ENCODE results near the gene HOXB9.

Gene HOXB9

GRCh38 chr17:48610282-48611211 lies 15.6 kb downstream of the HOXB9 start, which contains the start of gene HOXB7:
TSS of gene HOXB7 (minus strand) at chr17:48611017. CDS start at chr17:48610918, 99 bp downstream.
- DNase-seq (ENCODE audit: low read depth in 2 of 2) = peak in 1 of 2 donors; percentile 34

GRCh38 chr17:48609759-48610281 lies 16.3 kb downstream of the HOXB9 start:
- DNase-seq (ENCODE audit: low read depth in 2 of 2) = no peak

DNA sequence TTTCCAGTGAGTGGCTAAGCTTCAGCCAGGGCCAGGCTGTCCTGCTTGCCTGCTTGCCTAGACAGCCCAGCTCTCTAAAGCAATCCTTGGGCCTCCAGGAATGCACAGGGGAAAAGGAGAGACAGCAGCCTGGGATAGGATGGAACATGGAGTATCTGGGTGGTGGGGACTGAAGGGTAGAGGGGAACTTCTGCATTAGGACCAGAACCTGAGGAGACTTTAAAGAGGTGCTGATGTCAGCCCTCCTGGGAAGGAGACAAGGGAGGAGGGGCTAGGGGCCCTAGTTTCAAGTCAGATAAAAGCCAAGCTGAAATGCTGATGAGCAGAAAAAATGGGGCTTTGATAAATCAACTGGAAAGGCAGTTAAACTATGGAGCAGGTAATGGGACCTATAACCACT lies 17.1 kb downstream of the HOXB9 start:
- DNase-seq (ENCODE audit: low read depth in 2 of 2) = no peak

- no peak for DNase-seq (ENCODE audit: low read depth in 2 of 2)
Measured at GRCh38 chr17:48608494-48608834, 17.7 kb downstream of the HOXB9 start.

GRCh38 chr17:48606892-48607614 lies 19.1 kb downstream of the HOXB9 start:
- no peak for DNase-seq (ENCODE audit: low read depth in 2 of 2)

DNA sequence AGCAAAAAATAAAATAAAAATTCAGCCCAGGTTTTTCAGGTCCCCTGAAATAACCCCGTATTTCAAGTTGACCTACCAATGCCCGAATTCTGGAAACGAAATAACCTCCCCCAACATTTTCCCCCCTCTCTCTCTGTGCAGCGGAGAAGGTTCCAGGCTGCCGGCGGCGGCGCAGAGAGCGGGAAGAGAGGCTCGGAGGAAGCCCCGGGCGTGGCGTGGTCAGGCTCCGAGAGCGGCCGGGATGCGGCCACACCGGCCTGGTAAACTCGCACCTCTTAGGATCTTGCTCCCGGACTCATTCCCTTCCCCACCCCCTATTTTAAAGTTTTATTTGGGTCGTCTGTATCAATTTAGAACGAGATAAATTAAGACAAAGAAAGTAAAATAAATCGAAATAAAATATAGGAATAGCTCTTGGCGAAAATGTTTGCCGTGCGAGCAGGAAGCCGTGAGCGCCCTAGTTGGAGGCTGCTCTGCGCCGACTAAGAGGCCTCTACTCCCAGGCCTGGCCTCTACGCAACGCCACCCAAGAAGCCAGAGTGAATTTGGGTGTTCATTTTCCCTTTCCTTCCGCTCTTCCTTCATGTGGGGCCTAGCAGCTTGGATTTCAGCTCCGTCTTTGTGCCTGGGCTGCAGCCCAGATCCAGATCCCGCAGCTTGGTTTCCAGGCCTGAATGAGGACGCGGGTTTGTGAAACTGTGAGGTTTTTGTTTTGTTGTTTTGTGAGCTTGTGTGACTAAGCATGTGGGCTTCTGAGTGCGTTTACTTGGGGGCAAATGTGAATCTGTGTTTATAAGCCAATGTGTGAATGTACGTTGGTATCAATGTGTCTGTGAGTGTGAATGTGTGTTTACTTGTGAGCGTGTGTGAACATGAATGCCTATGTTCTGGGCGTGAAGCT lies 19.9 kb downstream of the HOXB9 start:
- DNase-seq (ENCODE audit: low read depth in 2 of 2) = no peak

- no peak for DNase-seq (ENCODE audit: low read depth in 2 of 2)
Measured at GRCh38 chr17:48605409-48605919, 20.7 kb downstream of the HOXB9 start.

DNA sequence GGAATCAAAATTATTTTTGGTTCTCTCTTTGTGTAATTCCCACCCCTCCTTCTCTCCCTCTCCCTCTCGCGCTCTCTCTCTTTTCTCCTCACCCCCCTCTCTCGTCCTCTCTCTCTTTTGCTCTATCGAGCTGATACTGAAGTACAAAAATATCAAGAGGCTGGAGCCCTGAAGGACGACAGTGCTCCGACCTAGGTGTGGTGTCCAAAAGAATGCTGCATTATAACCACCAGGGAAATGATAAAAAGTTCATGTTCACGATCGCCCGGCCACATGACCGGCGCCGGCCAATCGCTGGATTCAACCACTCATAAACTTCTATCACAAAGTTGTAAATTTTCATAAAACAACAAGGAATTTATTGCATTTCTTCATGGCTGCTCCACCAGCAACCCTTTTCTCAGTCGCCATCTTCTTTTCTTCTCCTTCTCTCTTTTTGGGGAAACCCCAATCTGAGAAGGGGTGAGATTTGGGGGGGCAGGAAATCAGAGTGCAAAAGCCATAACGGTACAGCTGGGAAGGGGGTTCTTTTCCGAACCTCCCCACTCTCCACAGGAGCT lies 21.3 kb downstream of the HOXB9 start, which contains the start of gene HOXB6:
HOXB6 (minus strand) TSS at position 217 of the 560 bp plus-strand sequence. CDS start 6,836 bp downstream, outside the sequence.
- DNase-seq (ENCODE audit: low read depth in 2 of 2) = no peak

GRCh38 chr17:48603959-48604769 lies 22.0 kb downstream of the HOXB9 start:
- DNase-seq (ENCODE audit: low read depth in 2 of 2) = no peak

- DNase-seq (ENCODE audit: low read depth in 2 of 2) = no peak
Measured at GRCh38 chr17:48601539-48602425, 24.4 kb downstream of the HOXB9 start.

- DNase-seq (ENCODE audit: low read depth in 2 of 2) = no peak
Measured at GRCh38 chr17:48601207-48601538, 25.0 kb downstream of the HOXB9 start.

GRCh38 chr17:48600244-48601098 lies 25.7 kb downstream of the HOXB9 start:
- DNase-seq (ENCODE audit: low read depth in 2 of 2) = no peak

- no peak for DNase-seq (ENCODE audit: low read depth in 2 of 2)
Measured at GRCh38 chr17:48599354-48599753, 26.8 kb downstream of the HOXB9 start.

GRCh38 chr17:48598736-48599135 lies 27.4 kb downstream of the HOXB9 start:
- DNase-seq (ENCODE audit: low read depth in 2 of 2) = no peak

DNA sequence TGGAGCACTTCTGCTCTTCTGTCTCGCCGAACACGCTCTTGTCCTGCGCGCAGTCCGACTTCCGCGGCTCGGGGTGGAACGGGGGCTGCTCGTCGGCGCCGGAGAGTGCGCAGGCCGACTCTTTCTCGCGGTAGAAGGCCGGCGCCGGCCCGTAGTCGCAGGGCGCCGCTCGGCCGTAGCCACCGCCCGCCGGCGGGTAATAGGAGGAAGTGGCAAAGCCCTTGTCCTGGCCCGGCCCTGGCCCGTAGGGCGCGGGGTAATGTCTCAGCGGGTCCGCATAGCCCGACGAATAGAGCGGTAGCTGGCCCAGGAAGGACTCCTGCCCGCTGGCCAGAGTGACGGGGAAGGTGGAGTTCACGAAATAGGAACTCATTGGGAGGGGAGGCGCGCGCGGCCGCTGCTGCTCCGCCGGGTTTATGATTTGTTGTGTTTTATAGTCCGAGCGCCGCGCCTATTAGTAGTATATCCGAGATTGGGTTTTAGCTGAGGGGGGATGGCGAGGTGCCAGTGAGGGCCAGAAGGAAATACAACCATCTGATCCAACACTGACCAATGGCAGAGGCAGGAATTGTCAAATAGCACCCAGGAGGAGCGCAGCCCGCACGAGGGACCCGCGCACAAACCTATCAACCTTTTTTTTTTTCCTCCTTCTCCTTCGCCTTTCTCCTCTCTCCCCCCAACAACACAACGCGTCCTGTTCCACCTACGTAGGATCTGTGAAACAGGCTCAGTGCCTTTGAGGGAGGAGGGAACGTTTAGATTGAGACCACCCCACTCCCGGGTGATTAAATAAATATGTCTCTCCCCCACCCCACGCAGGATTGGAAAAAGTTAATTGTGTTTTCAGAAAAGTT lies 28.2 kb downstream of the HOXB9 start:
- DNase-seq (ENCODE audit: low read depth in 2 of 2) = no peak

GRCh38 chr17:48597528-48597777 lies 28.7 kb downstream of the HOXB9 start:
- DNase-seq (ENCODE audit: low read depth in 2 of 2) = no peak

GRCh38 chr17:48596735-48597527 lies 29.2 kb downstream of the HOXB9 start:
- no peak for DNase-seq (ENCODE audit: low read depth in 2 of 2)

Data from stimulated activated CD4-positive, alpha-beta T cell treated with anti-CD3 and anti-CD28 coated beads, Interleukin-1b, Interleukin-23, amount 100 ng/mL, for 1 hour (primary cell).